Measurements from ENCODE around the gene EIF5B.

Gene EIF5B

GRCh38 chr2:99410276-99410675 is 73.1 kb downstream of the EIF5B start:
- no peak for DNase-seq (ENCODE audit: low spot score)
- peaks cover 54% of the 10 kb centered on the region for H3K36me3 Mint-ChIP-seq (ENCODE audit: low read depth)
- no peak overlapping the region for H3K27ac Mint-ChIP-seq
- peaks cover 3% of the 10 kb centered on the region for H3K4me1 Mint-ChIP-seq (ENCODE audit: low read depth)
- H3K9me3 Mint-ChIP-seq, result no peaks in the 10 kb centered on the region
- no peak overlapping the region for H3K4me3 Mint-ChIP-seq
- H3K27me3 Mint-ChIP-seq (ENCODE audit: low read depth), result no peaks in the 10 kb centered on the region

GRCh38 chr2:99414566-99414965 is 77.4 kb downstream of the EIF5B start:
- Mint-ChIP-seq H3K4me1 (ENCODE audit: low read depth) (no peaks in the 10 kb centered on the region), H3K27ac (no peak overlapping the region), H3K36me3 (ENCODE audit: low read depth) (peaks cover 56% of the 10 kb centered on the region), H3K27me3 (ENCODE audit: low read depth) (no peaks in the 10 kb centered on the region), H3K9me3 (no peaks in the 10 kb centered on the region), H3K4me3 (no peak overlapping the region)
- no peak for DNase-seq (ENCODE audit: low spot score)

GRCh38 chr2:99417396-99417795 is 80.2 kb downstream of the EIF5B start:
- no peak for DNase-seq (ENCODE audit: low spot score)
- no peaks in the 10 kb centered on the region for H3K9me3 Mint-ChIP-seq
- H3K36me3 Mint-ChIP-seq (ENCODE audit: low read depth), result peaks cover 51% of the 10 kb centered on the region
- no peaks in the 10 kb centered on the region for H3K4me1 Mint-ChIP-seq (ENCODE audit: low read depth)
- no peaks in the 10 kb centered on the region for H3K27me3 Mint-ChIP-seq (ENCODE audit: low read depth)
- H3K4me3 Mint-ChIP-seq, result no peak overlapping the region
- no peak overlapping the region for H3K27ac Mint-ChIP-seq

- DNase-seq (ENCODE audit: low spot score), result no peak
- Mint-ChIP-seq H3K27me3 (ENCODE audit: low read depth) (no peaks in the 10 kb centered on the region), H3K27ac (no peak overlapping the region), H3K4me1 (ENCODE audit: low read depth) (no peaks in the 10 kb centered on the region), H3K36me3 (ENCODE audit: low read depth) (peaks cover 37% of the 10 kb centered on the region), H3K4me3 (no peak overlapping the region), H3K9me3 (no peaks in the 10 kb centered on the region)
Observed at GRCh38 chr2:99420031-99420430, 82.8 kb downstream of the EIF5B start.

GRCh38 chr2:99420751-99421299 is 83.6 kb downstream of the EIF5B start:
- no peak for DNase-seq (ENCODE audit: low spot score)
- H3K27ac Mint-ChIP-seq, result no peak overlapping the region
- no peaks in the 10 kb centered on the region for H3K4me1 Mint-ChIP-seq (ENCODE audit: low read depth)
- no peak overlapping the region for H3K4me3 Mint-ChIP-seq
- no peaks in the 10 kb centered on the region for H3K9me3 Mint-ChIP-seq
- H3K36me3 Mint-ChIP-seq (ENCODE audit: low read depth), result peaks cover 35% of the 10 kb centered on the region
- no peaks in the 10 kb centered on the region for H3K27me3 Mint-ChIP-seq (ENCODE audit: low read depth)

GRCh38 chr2:99421469-99421868 is 84.3 kb downstream of the EIF5B start:
- no peak overlapping the region for H3K4me3 Mint-ChIP-seq
- no peak overlapping the region for H3K27ac Mint-ChIP-seq
- H3K9me3 Mint-ChIP-seq, result no peaks in the 10 kb centered on the region
- H3K36me3 Mint-ChIP-seq (ENCODE audit: low read depth), result peaks cover 35% of the 10 kb centered on the region
- H3K4me1 Mint-ChIP-seq (ENCODE audit: low read depth), result no peaks in the 10 kb centered on the region
- DNase-seq (ENCODE audit: low spot score), result no peak
- H3K27me3 Mint-ChIP-seq (ENCODE audit: low read depth), result no peaks in the 10 kb centered on the region

- DNase-seq (ENCODE audit: low spot score), result no peak
- H3K27ac Mint-ChIP-seq, result no peak overlapping the region
- H3K36me3 Mint-ChIP-seq (ENCODE audit: low read depth), result peaks cover 32% of the 10 kb centered on the region
- no peaks in the 10 kb centered on the region for H3K4me1 Mint-ChIP-seq (ENCODE audit: low read depth)
- H3K9me3 Mint-ChIP-seq, result no peaks in the 10 kb centered on the region
- no peaks in the 10 kb centered on the region for H3K27me3 Mint-ChIP-seq (ENCODE audit: low read depth)
- no peak overlapping the region for H3K4me3 Mint-ChIP-seq
Observed at GRCh38 chr2:99422599-99422998, 85.4 kb downstream of the EIF5B start.

- H3K36me3 Mint-ChIP-seq (ENCODE audit: low read depth), result peaks cover 30% of the 10 kb centered on the region
Observed at GRCh38 chr2:99424371-99424770, 87.2 kb downstream of the EIF5B start.

GRCh38 chr2:99425022-99425421 is 87.8 kb downstream of the EIF5B start:
- Mint-ChIP-seq H3K4me1 (ENCODE audit: low read depth) (no peaks in the 10 kb centered on the region), H3K36me3 (ENCODE audit: low read depth) (peaks cover 29% of the 10 kb centered on the region), H3K27ac (no peak overlapping the region), H3K4me3 (no peak overlapping the region), H3K9me3 (no peaks in the 10 kb centered on the region), H3K27me3 (ENCODE audit: low read depth) (no peaks in the 10 kb centered on the region)
- DNase-seq (ENCODE audit: low spot score), result no peak

More at GRCh38 chr2:99424371-99424770, 87.2 kb downstream of the EIF5B start:
- H3K9me3 Mint-ChIP-seq, result no peaks in the 10 kb centered on the region
- no peak overlapping the region for H3K4me3 Mint-ChIP-seq
- no peak for DNase-seq (ENCODE audit: low spot score)
- no peaks in the 10 kb centered on the region for H3K27me3 Mint-ChIP-seq (ENCODE audit: low read depth)
- H3K4me1 Mint-ChIP-seq (ENCODE audit: low read depth), result no peaks in the 10 kb centered on the region
- no peak overlapping the region for H3K27ac Mint-ChIP-seq

- no peaks in the 10 kb centered on the region for H3K27me3 Mint-ChIP-seq (ENCODE audit: low read depth)
- H3K27ac Mint-ChIP-seq, result peak overlapping the region; percentile 6
- no peak for DNase-seq (ENCODE audit: low spot score)
- H3K36me3 Mint-ChIP-seq (ENCODE audit: low read depth), result peaks cover 29% of the 10 kb centered on the region
- peaks cover 16% of the 10 kb centered on the region for H3K4me1 Mint-ChIP-seq (ENCODE audit: low read depth)
- no peaks in the 10 kb centered on the region for H3K9me3 Mint-ChIP-seq
- no peak overlapping the region for H3K4me3 Mint-ChIP-seq
Observed at GRCh38 chr2:99430614-99431291, 93.6 kb downstream of the EIF5B start.

- H3K9me3 Mint-ChIP-seq, result no peaks in the 10 kb centered on the region
- H3K4me3 Mint-ChIP-seq, result no peak overlapping the region
- no peak for DNase-seq (ENCODE audit: low spot score)
- peaks cover 16% of the 10 kb centered on the region for H3K4me1 Mint-ChIP-seq (ENCODE audit: low read depth)
- no peaks in the 10 kb centered on the region for H3K27me3 Mint-ChIP-seq (ENCODE audit: low read depth)
- peaks cover 29% of the 10 kb centered on the region for H3K36me3 Mint-ChIP-seq (ENCODE audit: low read depth)
- H3K27ac Mint-ChIP-seq, result no peak overlapping the region
Observed at GRCh38 chr2:99431587-99432275, 94.5 kb downstream of the EIF5B start.

GRCh38 chr2:99433340-99433739 is 96.2 kb downstream of the EIF5B start:
- Mint-ChIP-seq H3K36me3 (ENCODE audit: low read depth) (peaks cover 34% of the 10 kb centered on the region), H3K4me1 (ENCODE audit: low read depth) (peaks cover 16% of the 10 kb centered on the region), H3K4me3 (no peak overlapping the region), H3K9me3 (no peaks in the 10 kb centered on the region), H3K27me3 (ENCODE audit: low read depth) (no peaks in the 10 kb centered on the region), H3K27ac (no peak overlapping the region)
- no peak for DNase-seq (ENCODE audit: low spot score)

- H3K36me3 Mint-ChIP-seq (ENCODE audit: low read depth), result peaks cover 21% of the 10 kb centered on the region
- H3K27me3 Mint-ChIP-seq (ENCODE audit: low read depth), result no peaks in the 10 kb centered on the region
- H3K4me3 Mint-ChIP-seq, result no peak overlapping the region
- no peak overlapping the region for H3K27ac Mint-ChIP-seq
- H3K4me1 Mint-ChIP-seq (ENCODE audit: low read depth), result peaks cover 7% of the 10 kb centered on the region
- no peaks in the 10 kb centered on the region for H3K9me3 Mint-ChIP-seq
- DNase-seq (ENCODE audit: low spot score), result no peak
Observed at GRCh38 chr2:99436874-99437273, 99.7 kb downstream of the EIF5B start.

GRCh38 chr2:99439971-99440505 is 102.8 kb downstream of the EIF5B start:
- Mint-ChIP-seq H3K9me3 (no peaks in the 10 kb centered on the region), H3K4me1 (ENCODE audit: low read depth) (peaks cover 5% of the 10 kb centered on the region), H3K4me3 (no peak overlapping the region), H3K36me3 (ENCODE audit: low read depth) (peaks cover 22% of the 10 kb centered on the region), H3K27ac (no peak overlapping the region), H3K27me3 (ENCODE audit: low read depth) (no peaks in the 10 kb centered on the region)
- DNase-seq (ENCODE audit: low spot score), result no peak
